Measurements from ENCODE around the gene ZMYM4.

DNA sequence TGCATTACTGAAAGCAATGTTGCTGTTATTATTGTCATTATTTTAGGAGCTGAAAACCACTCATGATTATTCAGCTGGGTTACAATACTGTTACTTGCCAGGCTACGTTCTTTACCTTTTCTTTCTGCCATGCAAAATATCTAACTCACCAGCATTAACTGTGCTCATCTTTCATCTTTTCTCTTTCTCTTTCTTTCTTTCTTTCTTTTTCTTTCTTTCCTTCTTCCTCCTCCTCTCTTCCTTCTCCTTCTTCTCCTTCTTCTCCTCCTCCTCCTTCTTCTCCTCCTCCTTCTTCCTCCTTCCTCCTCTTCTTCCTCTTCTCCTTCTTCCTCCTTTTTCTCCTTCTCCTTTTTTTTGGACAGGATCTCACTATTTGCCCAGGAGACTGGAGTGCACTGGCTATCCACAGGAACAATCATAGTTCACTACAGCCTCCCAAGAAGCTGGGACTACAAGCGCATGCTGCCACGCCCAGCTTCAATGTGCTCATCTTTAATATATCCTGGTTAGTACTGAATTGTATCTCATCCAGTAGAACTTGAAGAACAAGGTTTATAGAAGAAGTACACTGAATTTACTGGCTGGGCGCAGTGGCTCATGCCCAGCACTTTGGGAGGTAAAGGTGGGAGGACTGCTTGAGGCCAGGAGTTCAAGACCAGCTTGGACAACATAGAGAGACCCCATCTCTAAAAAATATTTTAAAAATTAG is 6.9 kb upstream of the ZMYM4 start:
- TF ChIP-seq, protein P1, sequence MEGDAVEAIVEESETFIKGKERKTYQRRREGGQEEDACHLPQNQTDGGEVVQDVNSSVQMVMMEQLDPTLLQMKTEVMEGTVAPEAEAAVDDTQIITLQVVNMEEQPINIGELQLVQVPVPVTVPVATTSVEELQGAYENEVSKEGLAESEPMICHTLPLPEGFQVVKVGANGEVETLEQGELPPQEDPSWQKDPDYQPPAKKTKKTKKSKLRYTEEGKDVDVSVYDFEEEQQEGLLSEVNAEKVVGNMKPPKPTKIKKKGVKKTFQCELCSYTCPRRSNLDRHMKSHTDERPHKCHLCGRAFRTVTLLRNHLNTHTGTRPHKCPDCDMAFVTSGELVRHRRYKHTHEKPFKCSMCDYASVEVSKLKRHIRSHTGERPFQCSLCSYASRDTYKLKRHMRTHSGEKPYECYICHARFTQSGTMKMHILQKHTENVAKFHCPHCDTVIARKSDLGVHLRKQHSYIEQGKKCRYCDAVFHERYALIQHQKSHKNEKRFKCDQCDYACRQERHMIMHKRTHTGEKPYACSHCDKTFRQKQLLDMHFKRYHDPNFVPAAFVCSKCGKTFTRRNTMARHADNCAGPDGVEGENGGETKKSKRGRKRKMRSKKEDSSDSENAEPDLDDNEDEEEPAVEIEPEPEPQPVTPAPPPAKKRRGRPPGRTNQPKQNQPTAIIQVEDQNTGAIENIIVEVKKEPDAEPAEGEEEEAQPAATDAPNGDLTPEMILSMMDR (IDR thresholded peaks at IDR 0.05), result no peak
- TF ChIP-seq POLR2A (IDR thresholded peaks at IDR 0.05), result no peak
